Peyer's patch (tissue), 4 donors: Measurements from ENCODE around the gene SOX6.

ENCODE experiments used
- CTCF ChIP-seq, 6 experiments: fragments of 450-650 bp in 4 of 6; fragments of 200-600 bp in 2 of 6; sonication (generic) in 1 of 6; IDR thresholded peaks; one replicate each; pipeline ENCODE4 v1.5.1; 2017 to 2019; ENCODE audit warnings: antibody characterized with exemption in 6 of 6, mild to moderate bottlenecking in 3 of 6, moderate library complexity in 1 of 6
- POLR2A ChIP-seq, 2 donors: fragments of 450-650 bp; IDR thresholded peaks; one replicate each; pipeline ENCODE4 v1.5.1; 2017; ENCODE audit warnings: antibody characterized with exemption in 2 of 2, mild to moderate bottlenecking in 2 of 2, moderate library complexity in 2 of 2

- TF ChIP-seq CTCF (IDR thresholded peaks at IDR 0.05) = no peak
- TF ChIP-seq POLR2A (IDR thresholded peaks at IDR 0.05) = no peak
Observed at GRCh38 chr11:16095756-16096155, 260.6 kb downstream of the SOX6 start.
